Activated CD8-positive, alpha-beta memory T cell treated with anti-CD3 and anti-CD28 coated beads for 48 hours (primary cell): Measurements from ENCODE around the gene KCNAB1.
"Not testable (repeated sequence)": the region's sequence is repeated elsewhere in the genome, so short reads cannot be mapped to it uniquely, and the experiment has no call there.

Experiments used
- DNase-seq, 3 experiments: peaks; one replicate each; pipeline ENCODE4 v3.0.0-alpha.2; 2020; ENCODE audit warnings: low read depth in 2 of 3, low spot score in 2 of 3

The KCNAB1 gene

DNA sequence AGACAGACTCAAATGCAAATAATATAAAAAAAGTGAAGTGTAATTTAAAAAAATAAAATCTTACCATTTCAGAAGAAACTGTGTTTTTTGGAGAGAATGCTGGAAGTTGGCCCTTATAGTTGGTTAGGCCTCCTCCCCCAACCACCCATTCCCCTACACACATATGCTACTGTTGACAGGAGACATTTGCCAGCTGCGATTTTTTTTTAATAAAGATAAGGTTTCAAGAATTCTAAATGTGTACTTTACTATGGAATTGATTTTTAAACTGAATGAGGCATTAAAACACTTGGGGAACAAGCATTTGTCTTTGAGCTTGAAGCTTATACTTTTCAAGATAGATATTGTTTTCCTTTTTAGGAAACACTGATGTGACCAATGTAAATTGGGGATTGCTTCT is 438.9 kb downstream of the KCNAB1 start:
- no peak for DNase-seq

- DNase-seq: no peak
Observed at GRCh38 chr3:156561533-156561932, 441.2 kb downstream of the KCNAB1 start.

- DNase-seq: not testable (repeated sequence)
Observed at GRCh38 chr3:156562486-156562885, 442.1 kb downstream of the KCNAB1 start.

DNA sequence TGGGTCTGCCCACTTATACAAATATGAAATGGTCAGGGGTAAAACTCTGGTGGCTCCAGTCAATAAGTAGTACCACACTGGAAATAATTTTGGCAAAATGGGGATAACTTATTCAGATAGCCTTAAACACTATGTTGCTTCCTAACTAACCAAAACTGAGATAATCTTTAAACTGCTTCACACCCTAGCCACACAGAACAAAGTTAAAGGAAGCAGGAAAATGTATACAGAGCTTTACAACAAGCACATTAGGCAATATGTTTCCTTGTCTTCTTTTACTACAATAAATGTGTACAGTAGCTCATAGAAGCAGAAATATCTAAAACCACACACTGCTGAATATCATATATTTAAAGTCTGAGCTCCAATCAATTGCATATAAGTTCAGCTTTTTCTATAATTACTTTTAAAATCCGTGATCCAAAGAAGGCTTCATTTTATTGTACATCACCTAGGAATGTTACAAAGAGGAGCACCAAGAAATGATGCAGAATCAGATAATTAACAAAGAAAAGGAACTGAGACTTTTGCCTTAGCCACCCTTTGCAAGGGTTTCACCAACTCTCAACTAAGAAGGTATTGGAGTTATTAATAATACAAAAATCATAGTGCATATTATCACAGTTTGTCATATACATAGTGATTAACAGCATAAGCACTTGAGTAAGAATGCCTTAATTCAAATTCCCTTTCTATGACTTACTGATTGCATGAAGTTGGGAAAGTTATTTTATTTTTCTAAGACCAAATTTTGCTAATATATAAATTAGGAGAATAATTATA is 443.7 kb downstream of the KCNAB1 start:
- no peak for DNase-seq

DNA sequence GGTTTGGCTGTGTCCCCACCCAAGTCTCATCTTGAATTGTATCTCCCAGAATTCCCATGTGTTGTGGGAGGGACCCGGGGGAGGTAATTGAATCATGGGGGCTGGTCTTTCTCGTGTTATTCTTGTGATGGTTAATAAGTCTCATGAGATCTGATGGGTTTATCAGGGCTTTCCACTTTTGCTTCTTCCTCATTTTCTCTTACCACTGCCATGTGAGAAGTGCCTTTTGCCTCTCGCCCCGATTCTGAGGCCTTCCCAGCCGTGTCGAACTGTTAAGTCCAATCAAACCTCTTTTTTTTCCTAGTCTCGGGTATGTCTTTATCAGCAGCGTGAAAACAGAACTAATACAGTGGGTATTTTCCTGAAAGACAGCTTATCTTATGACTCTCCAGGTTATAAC is 448.6 kb downstream of the KCNAB1 start:
- DNase-seq: not testable (repeated sequence)

- not testable (repeated sequence) for DNase-seq
Observed at GRCh38 chr3:156569881-156570280, 449.5 kb downstream of the KCNAB1 start.

- no peak for DNase-seq
Observed at GRCh38 chr3:156575641-156576040, 455.3 kb downstream of the KCNAB1 start.

DNA sequence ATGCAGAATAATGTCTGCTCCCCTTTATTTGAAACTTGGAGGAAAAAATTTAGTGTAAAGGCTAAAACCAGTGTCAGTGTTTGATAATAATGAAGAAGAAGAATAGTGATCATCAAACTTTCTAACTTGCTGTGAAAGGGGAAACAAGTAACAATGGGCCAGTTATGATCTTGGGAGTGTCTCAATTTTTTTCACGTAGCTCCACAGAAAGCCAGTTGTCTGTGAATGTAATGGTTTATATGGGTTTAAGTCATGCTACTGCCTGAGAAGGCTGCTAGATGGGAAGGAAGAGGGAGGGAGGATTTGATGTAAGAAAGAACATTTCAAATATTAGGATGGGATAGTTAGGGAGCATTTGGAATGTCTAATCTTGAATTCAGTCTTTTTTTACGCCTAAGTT is 455.7 kb downstream of the KCNAB1 start:
- no peak for DNase-seq

- DNase-seq: no peak
Observed at GRCh38 chr3:156576651-156577348, 456.4 kb downstream of the KCNAB1 start.

- no peak for DNase-seq
Observed at GRCh38 chr3:156577736-156578135, 457.4 kb downstream of the KCNAB1 start.

- DNase-seq: no peak
Observed at GRCh38 chr3:156579427-156579851, 459.1 kb downstream of the KCNAB1 start.

GRCh38 chr3:156581033-156581432 is 460.7 kb downstream of the KCNAB1 start:
- DNase-seq: no peak

DNA sequence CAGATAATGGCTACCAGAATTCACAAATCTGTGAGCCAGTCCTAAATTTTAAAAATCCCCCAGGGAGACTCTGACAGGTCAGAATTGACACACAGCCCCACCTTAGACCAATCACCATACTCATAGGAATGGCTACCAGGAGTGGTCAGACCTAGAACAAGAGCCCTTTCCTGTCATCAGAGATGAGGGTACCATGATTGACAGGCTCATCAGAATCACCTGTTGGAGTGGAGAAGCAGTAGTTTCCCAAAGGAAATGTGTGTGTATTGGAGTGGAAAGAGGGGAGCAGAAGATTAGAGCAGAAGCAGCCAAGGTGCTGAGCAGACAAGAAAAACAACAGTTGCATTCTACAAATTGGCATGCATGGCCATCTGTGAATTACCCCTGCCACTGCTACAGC is 461.6 kb downstream of the KCNAB1 start:
- DNase-seq: no peak

GRCh38 chr3:156582532-156583183 is 462.3 kb downstream of the KCNAB1 start:
- DNase-seq: no peak

- no peak for DNase-seq
Observed at GRCh38 chr3:156583469-156583868, 463.1 kb downstream of the KCNAB1 start.

- no peak for DNase-seq
Observed at GRCh38 chr3:156586905-156587759, 466.8 kb downstream of the KCNAB1 start.

- DNase-seq: no peak
Observed at GRCh38 chr3:156587760-156588069, 467.3 kb downstream of the KCNAB1 start.
